GM12878 (cell line): ENCODE data around the gene ZNF592. TPM values are rescaled to one million over a fixed set of nuclear protein-coding genes. Genes with fewer than 3 reads are reported as not detected.

Source experiments
- ATAC-seq: fragments of 200-7000 bp; cut with Tn5 transposase; 3 replicates; pipeline ENCODE4 v1.9.1; 2020; ENCODE audit warnings: mild to moderate bottlenecking, moderate library complexity
- Bru-seq: library from RNA; stranded (reverse); fragments of 400-500 nt; gene quantifications from one replicate; lab custom pipeline; 2021; lab: Mats Ljungman, UMichigan
- BruChase-seq, 2 experiments: library from RNA; stranded (reverse); fragments of 400-500 nt; gene quantifications; one replicate each; lab custom pipeline; 2021; lab: Mats Ljungman, UMichigan
- BruUV-seq: library from RNA; stranded (reverse); fragments of 400-500 nt; replicated peaks from 2 replicates; lab custom pipeline; 2021; lab: Mats Ljungman, UMichigan
- CTCF ChIA-PET: fragments of 300-600 bp; sonication (Branson Sonifier 250); formaldehyde crosslinking; extraction: SDS; loops from one replicate; lab custom pipeline; 2021; ENCODE audit warnings: inconsistent platforms; lab: Yijun Ruan, JAX
- POLR2A ChIA-PET: fragments of 350-600 bp; formaldehyde crosslinking; extraction: SDS; loops from one replicate; lab custom pipeline; 2021; ENCODE audit warnings: inconsistent platforms; lab: Charles Lee
- RAD21 ChIA-PET: fragments of 300-600 bp; sonication (Branson Sonifier 250); formaldehyde crosslinking; loops from one replicate; lab custom pipeline; 2023; ENCODE audit warnings: antibody characterized with exemption; ENCODE audit not compliant: unreplicated experiment; lab: Charles Lee
- SMC1A ChIA-PET: fragments of 300-600 bp; sonication (Branson Sonifier 250); formaldehyde crosslinking; loops from one replicate; lab custom pipeline; 2023; ENCODE audit not compliant: unreplicated experiment, uncharacterized antibody; lab: Charles Lee
- DNase-seq: peaks from one replicate; pipeline ENCODE4 v3.0.0-alpha.2; 2011; ENCODE audit warnings: low read depth, low spot score
- FAIRE-seq: peaks from 3 replicates; lab custom pipeline; 2011; peaks lifted over from hg19 to GRCh38; lab: Jason Lieb, UNC
- H2AFZ ChIP-seq: 2 replicates; pipeline ENCODE4 v1.6.0; 2011; ENCODE audit warnings: low read depth, low read length, control low read depth; ENCODE audit not compliant: control insufficient read depth
- H3K27ac ChIP-seq: 2 replicates; pipeline ENCODE4 v1.5.1; 2011; ENCODE audit warnings: control low read depth; ENCODE audit not compliant: control insufficient read depth, insufficient read depth
- H3K27me3 ChIP-seq, 2 experiments: replicated peaks in 1 of 2; 2 replicates each; pipeline versions ENCODE4 v1.6.0 to v1.6.1; 2011; ENCODE audit warnings: low read length in 1 of 2; ENCODE audit not compliant: control insufficient read depth in 2 of 2, insufficient read depth in 2 of 2
- H3K36me3 ChIP-seq, 2 experiments: 2 replicates each; pipeline ENCODE4 v1.5.1; 2011; ENCODE audit warnings: low read length in 1 of 2; ENCODE audit not compliant: control insufficient read depth in 2 of 2, insufficient read depth in 2 of 2
- H3K4me1 ChIP-seq: 2 replicates; pipeline ENCODE4 v1.6.1; 2011; ENCODE audit warnings: mild to moderate bottlenecking, low read length, moderate library complexity, mixed read lengths; ENCODE audit not compliant: control insufficient read depth, insufficient read depth
- H3K4me2 ChIP-seq: 2 replicates; pipeline ENCODE4 v1.6.0; 2011; ENCODE audit warnings: control low read depth; ENCODE audit not compliant: control insufficient read depth, insufficient read depth
- H3K4me3 ChIP-seq: fragments of 200-600 bp; sonication (generic); 2 replicates; pipeline ENCODE4 v1.5.1; 2016
- H3K79me2 ChIP-seq: 2 replicates; pipeline ENCODE4 v1.6.0; 2011; ENCODE audit warnings: low read length; ENCODE audit not compliant: control insufficient read depth, insufficient read depth
- H3K9ac ChIP-seq: 2 replicates; pipeline ENCODE4 v1.8.0; 2011; ENCODE audit warnings: low read length, control low read depth, mixed read lengths; ENCODE audit not compliant: control insufficient read depth, insufficient read depth
- H3K9me3 ChIP-seq: replicated peaks from 3 replicates; pipeline ENCODE4 v1.5.1; 2011; ENCODE audit warnings: mild to moderate bottlenecking, low read length; ENCODE audit not compliant: control insufficient read depth, insufficient read depth
- H4K20me1 ChIP-seq: 2 replicates; pipeline ENCODE4 v1.6.0; 2011; ENCODE audit not compliant: control insufficient read depth, insufficient read depth
- ASH2L ChIP-seq: fragments of 300-600, 200-600 bp; sonication (generic); IDR thresholded peaks from 2 replicates; pipeline ENCODE4 v1.6.1; 2017; ENCODE audit warnings: low read depth, mild to moderate bottlenecking, borderline replicate concordance
- BHLHE40 ChIP-seq, 2 experiments: fragments of 450-650 bp in 1 of 2; IDR thresholded peaks; 2 replicates each; pipeline ENCODE4 v1.6.1; 2011 to 2017; ENCODE audit warnings: low read depth in 2 of 2, borderline replicate concordance in 1 of 2, improper control_type of control experiment in 1 of 2, low read length in 1 of 2, mild to moderate bottlenecking in 1 of 2
- DPF2 ChIP-seq: fragments of 450-650 bp; IDR thresholded peaks from 2 replicates; pipeline ENCODE4 v1.6.1; 2017; ENCODE audit warnings: mild to moderate bottlenecking
- EGR1 ChIP-seq, 2 experiments: IDR thresholded peaks; 1 replicate in 1 of 2; 2 replicates in 1 of 2; pipeline ENCODE4 v1.6.1; 2011 to 2012; ENCODE audit warnings: low read depth in 2 of 2, low read length in 2 of 2, borderline replicate concordance in 1 of 2, mild to moderate bottlenecking in 1 of 2, moderate library complexity in 1 of 2
- GABPA ChIP-seq: IDR thresholded peaks from 2 replicates; pipeline ENCODE4 v1.6.1; 2014; ENCODE audit warnings: antibody characterized with exemption, low read depth, mild to moderate bottlenecking, inconsistent platforms
- GATAD2B ChIP-seq: fragments of 450-650 bp; conservative IDR thresholded peaks from 2 replicates; pipeline ENCODE4 v1.6.1; 2017; ENCODE audit warnings: low read depth, mild to moderate bottlenecking, moderate library complexity
- KDM1A ChIP-seq: fragments of 200-600 bp; sonication (generic); IDR thresholded peaks from 2 replicates; pipeline ENCODE4 v1.6.1; 2016; ENCODE audit warnings: borderline replicate concordance
- LARP7 ChIP-seq: fragments of 450-650 bp; IDR thresholded peaks from 2 replicates; pipeline ENCODE4 v1.6.1; 2017; ENCODE audit warnings: mild to moderate bottlenecking
- POLR2A ChIP-seq: IDR thresholded peaks from 2 replicates; pipeline ENCODE4 v1.6.1; 2011; ENCODE audit warnings: low read depth, mild to moderate bottlenecking, low read length
- RUNX3 ChIP-seq: IDR thresholded peaks from 2 replicates; pipeline ENCODE4 v1.6.1; 2012; ENCODE audit warnings: low read length, inconsistent platforms
- TAF1 ChIP-seq: IDR thresholded peaks from 2 replicates; pipeline ENCODE4 v1.6.1; 2011; ENCODE audit warnings: mild to moderate bottlenecking, low read depth, low read length, borderline replicate concordance
- ZSCAN29 ChIP-seq: fragments of 450-650 bp; IDR thresholded peaks from 2 replicates; pipeline ENCODE4 v1.6.1; 2017; ENCODE audit warnings: mild to moderate bottlenecking, moderate library complexity
- ZZZ3 ChIP-seq: IDR thresholded peaks from 2 replicates; pipeline ENCODE4 v1.6.1; 2011; ENCODE audit warnings: low read depth; ENCODE audit not compliant: control insufficient read depth, insufficient read length
- WGBS: methylation state at CpG from one replicate; pipeline ENCODE4 v1.1.6; 2016; ENCODE audit warnings: low lambda C conversion rate; ENCODE audit not compliant: insufficient replicate concordance, insufficient coverage; ENCODE audit errors: missing lambda C conversion rate; 5-methylcytosine and 5-hydroxymethylcytosine counted together
- in situ Hi-C: fragments of 300-500 bp; cut with MboI; formaldehyde crosslinking; loops from 9 replicates; pipeline ENCODE4 v1.14.3; 2018; ENCODE audit warnings: mixed read lengths
- intact Hi-C: fragments of 100-400 bp; cut with micrococcal nuclease; formaldehyde crosslinking; loops from one replicate; pipeline ENCODE4 v1.14.2; 2022; ENCODE audit not compliant: unreplicated experiment
- long read RNA-seq, 2 experiments: library from polyadenylated mRNA; unstranded; transcript quantifications; one replicate each; pipeline ENCODE4 v2.0.0, GENCODE V29; 2019 to 2020
- polyA minus RNA-seq, 3 experiments: library from RNA; depleted of rRNA, polyadenylated mRNA; stranded (reverse); fragments of >200 nt; gene quantifications; 2 replicates each; pipeline ENCODE4 v1.2.3, GENCODE V29; 2011
- polyA plus RNA-seq, 11 experiments: library from polyadenylated mRNA; depleted of rRNA in 4 of 11; unstranded in 6 of 11; stranded (reverse) in 5 of 11; fragments of >200 nt; fragmentation: Nextera tagmentation in 4 of 11; fragmentation: Illumina TruSeq in 1 of 11; extraction: Ambion mirVana in 4 of 11; extraction: Trizol in 1 of 11; gene quantifications; 1 replicate in 1 of 11; 2 replicates in 10 of 11; pipeline versions ENCODE4 v1.2.1 to v1.2.3, GENCODE V29; 2011 to 2016; ENCODE audit warnings: inconsistent platforms in 2 of 11, missing spikeins in 2 of 11, low read depth in 1 of 11
- total RNA-seq, 4 experiments: library from RNA; depleted of rRNA in 3 of 4; stranded (reverse); fragments of >200 nt in 3 of 4; fragmentation: Illumina TruSeq in 1 of 4; extraction: Trizol in 1 of 4; gene quantifications; 2 replicates each; pipeline versions ENCODE4 v1.2.1 to v1.2.3, GENCODE V29; 2013 to 2021

Gene ZNF592, protein sequence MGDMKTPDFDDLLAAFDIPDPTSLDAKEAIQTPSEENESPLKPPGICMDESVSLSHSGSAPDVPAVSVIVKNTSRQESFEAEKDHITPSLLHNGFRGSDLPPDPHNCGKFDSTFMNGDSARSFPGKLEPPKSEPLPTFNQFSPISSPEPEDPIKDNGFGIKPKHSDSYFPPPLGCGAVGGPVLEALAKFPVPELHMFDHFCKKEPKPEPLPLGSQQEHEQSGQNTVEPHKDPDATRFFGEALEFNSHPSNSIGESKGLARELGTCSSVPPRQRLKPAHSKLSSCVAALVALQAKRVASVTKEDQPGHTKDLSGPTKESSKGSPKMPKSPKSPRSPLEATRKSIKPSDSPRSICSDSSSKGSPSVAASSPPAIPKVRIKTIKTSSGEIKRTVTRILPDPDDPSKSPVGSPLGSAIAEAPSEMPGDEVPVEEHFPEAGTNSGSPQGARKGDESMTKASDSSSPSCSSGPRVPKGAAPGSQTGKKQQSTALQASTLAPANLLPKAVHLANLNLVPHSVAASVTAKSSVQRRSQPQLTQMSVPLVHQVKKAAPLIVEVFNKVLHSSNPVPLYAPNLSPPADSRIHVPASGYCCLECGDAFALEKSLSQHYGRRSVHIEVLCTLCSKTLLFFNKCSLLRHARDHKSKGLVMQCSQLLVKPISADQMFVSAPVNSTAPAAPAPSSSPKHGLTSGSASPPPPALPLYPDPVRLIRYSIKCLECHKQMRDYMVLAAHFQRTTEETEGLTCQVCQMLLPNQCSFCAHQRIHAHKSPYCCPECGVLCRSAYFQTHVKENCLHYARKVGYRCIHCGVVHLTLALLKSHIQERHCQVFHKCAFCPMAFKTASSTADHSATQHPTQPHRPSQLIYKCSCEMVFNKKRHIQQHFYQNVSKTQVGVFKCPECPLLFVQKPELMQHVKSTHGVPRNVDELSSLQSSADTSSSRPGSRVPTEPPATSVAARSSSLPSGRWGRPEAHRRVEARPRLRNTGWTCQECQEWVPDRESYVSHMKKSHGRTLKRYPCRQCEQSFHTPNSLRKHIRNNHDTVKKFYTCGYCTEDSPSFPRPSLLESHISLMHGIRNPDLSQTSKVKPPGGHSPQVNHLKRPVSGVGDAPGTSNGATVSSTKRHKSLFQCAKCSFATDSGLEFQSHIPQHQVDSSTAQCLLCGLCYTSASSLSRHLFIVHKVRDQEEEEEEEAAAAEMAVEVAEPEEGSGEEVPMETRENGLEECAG (N-terminal part only)
- 28.8 and 30.6 TPM in 2 replicates for total RNA-seq (2013; cell fraction: nucleolus; rRNA removed)
- total RNA-seq (2014; rRNA removed): 6.7 and 8.2 TPM in 2 replicates
- total RNA-seq (2014; rRNA removed; fragmentation: Illumina TruSeq; extraction: Trizol): 7.0 and 7.8 TPM in 2 replicates
- 20.3 and 23.7 TPM in 2 replicates for total RNA-seq (2021)
- polyA plus RNA-seq (2011; ENCODE audit: low read depth): 6.0 TPM
- 3.5 and 6.9 TPM in 2 replicates for polyA plus RNA-seq (2011; rRNA removed)
- 9.1 and 10.4 TPM in 2 replicates for polyA plus RNA-seq (2011; cell fraction: cytosol; rRNA removed)
- 18.4 and 19.5 TPM in 2 replicates for polyA plus RNA-seq (2011; cell fraction: nucleus; rRNA removed)
- 8.6 and 9.8 TPM in 2 replicates for polyA plus RNA-seq (2012)
- 10.9 and 14.4 TPM in 2 replicates for polyA plus RNA-seq (2014; fragmentation: Illumina TruSeq; extraction: Trizol)
- 1 to 10 TPM in 1 of 2 experiments, under 1 TPM in 1; 0.95 to 1.3 TPM for polyA plus RNA-seq (2014; fragmentation: Nextera tagmentation; extraction: Ambion mirVana)
- 13.5 and 16.0 TPM in 2 replicates for polyA plus RNA-seq (2014; rRNA removed)
- 10 to 100 TPM in 1 of 2 experiments, 1 to 10 TPM in 1; 9.0 to 10.7 TPM for polyA plus RNA-seq (2016; fragmentation: Nextera tagmentation; extraction: Ambion mirVana)
- 9.6 and 12.7 TPM in 2 replicates for polyA minus RNA-seq (2011; rRNA and poly(A)+ RNA removed)
- 7.6 and 8.3 TPM in 2 replicates for polyA minus RNA-seq (2011; cell fraction: cytosol; rRNA and poly(A)+ RNA removed)
- 6.0 and 12.9 TPM in 2 replicates for polyA minus RNA-seq (2011; cell fraction: nucleus; rRNA and poly(A)+ RNA removed)
- percentile 78 among the genes with signal in this experiment for Bru-seq, nascent RNA
- BruChase-seq, experiment 1, labeled RNA remaining after a 6-hour chase: percentile 81 among the genes with signal in this experiment
- percentile 81 among the genes with signal in this experiment for BruChase-seq, experiment 2, labeled RNA remaining after a 2-hour chase
- long read RNA-seq, experiment 1, full-length matches to known transcripts: 1 of 5 reads
- long read RNA-seq, experiment 1, partial matches to known transcripts: 2 of 5 reads
- long read RNA-seq, experiment 1, other reads (novel, unspliced or antisense): 2 of 5 reads
- long read RNA-seq, experiment 2, partial matches to known transcripts: 7 of 14 reads
- long read RNA-seq, experiment 2, other reads (novel, unspliced or antisense): 7 of 14 reads

DNA sequence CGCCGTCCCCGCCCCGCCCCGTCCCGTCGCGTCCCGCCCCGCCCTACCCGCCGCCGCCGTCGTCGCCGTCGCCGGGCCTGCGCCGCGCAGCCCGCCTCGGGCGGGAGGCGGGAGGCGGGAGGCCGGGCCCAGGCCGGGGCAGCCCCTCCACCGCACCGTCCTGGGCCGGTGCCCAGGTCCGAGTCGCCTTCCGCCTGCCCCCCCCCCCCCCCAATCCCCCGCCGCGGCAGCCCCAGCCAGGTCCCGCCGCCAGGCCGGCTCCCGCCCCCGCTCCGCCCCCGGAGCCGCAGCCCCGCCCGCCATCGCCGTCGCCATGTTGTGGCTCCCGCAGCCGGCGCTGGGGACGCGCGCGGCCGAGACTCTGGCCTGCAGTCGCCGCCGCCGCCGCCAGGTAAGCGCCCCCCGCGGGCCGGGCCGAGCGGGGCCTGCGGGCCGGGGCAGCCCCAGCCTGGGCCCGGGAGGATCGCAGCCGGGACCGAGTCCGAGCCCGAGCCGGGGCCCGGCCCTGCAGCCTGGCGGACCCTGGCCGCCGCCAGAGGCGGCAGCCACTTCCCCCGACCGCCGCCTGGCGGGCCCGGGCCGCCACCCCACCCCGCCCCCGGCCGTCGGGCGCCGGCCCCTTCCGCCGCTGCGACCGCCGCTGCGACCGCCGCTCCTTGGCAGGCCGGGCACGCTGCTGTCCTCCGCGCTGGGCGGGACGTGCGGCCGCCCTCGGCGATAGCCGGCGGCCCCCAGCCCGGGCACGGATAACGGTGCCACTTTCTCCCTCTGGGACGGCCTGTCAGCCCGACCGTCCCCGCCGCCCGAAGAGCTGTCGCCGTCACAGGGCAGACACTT is at the start of gene ZNF592:
Gene ZNF592 (plus strand): TSS at position 319 of the 837 bp plus-strand sequence. CDS start 34,084 bp downstream, outside the sequence.
- Histone ChIP-seq H4K20me1 (no peaks in the 10 kb centered on the region), H3K4me2 (peak within 1 kb of the TSS; percentile 85), H3K79me2 (peaks cover 51% of the 10 kb centered on the region), H3K27me3 (no peaks in the 10 kb centered on the region), H2AFZ (peak within 1 kb of the TSS; percentile 92), H3K9ac (peak within 1 kb of the TSS; percentile 96), H3K36me3 (peaks cover 0 to 4% of the 10 kb centered on the region in 2 experiments; a peak in 1 of 4 replicates), H3K4me1 (peaks cover 15% of the 10 kb centered on the region), H3K4me3 (peak within 1 kb of the TSS; percentile 84), H3K27ac (peak within 1 kb of the TSS; percentile 90), H3K9me3 (no peaks in the 10 kb centered on the region)
- DNase-seq: no peak
- in situ Hi-C loops (no loop called here), intact Hi-C loops (loop anchor here (1.0 kb wide), 3 partner anchors 12 to 94 kb away; partner anchors contain the start of genes SEC11A and WDR73)
- ChIA-PET SMC1A (interaction anchor here (0.8 to 4.8 kb wide), 8 partner anchors 13 to 78 kb away, joined by 3 to 34 read pairs (median 4); partner anchors contain the start of gene SEC11A), RAD21 (interaction anchor here (0.9 to 4.4 kb wide), 6 partner anchors 13 to 117 kb away, joined by 3 to 31 read pairs (median 6); partner anchors contain the start of gene SEC11A), CTCF (interaction anchor here (1.0 kb wide), 2 partner anchors 37 to 93 kb away, joined by 3 read pairs; no protein-coding TSS in a partner anchor), POLR2A (interaction anchor here (0.6 to 2.7 kb wide), 6 partner anchors 13 to 90 kb away, joined by 5 to 18 read pairs (median 6); partner anchors contain the start of gene NMB)
- FAIRE-seq: no peak
- BruUV-seq: no TSS peak
- peak; percentile 51 for ATAC-seq
- WGBS: under 1% methylated on average over 33 of the region's 127 CpGs
- peak; percentile 50 for TF ChIP-seq POLR2A
- TF ChIP-seq GABPA: no peak
- peak in 1 of 2 experiments; percentile 97; a peak in 2 of 3 replicates for TF ChIP-seq EGR1 (IDR thresholded peaks at IDR 0.05; ENCODE audit: borderline replicate concordance in 1 of 2, low read depth in 2 of 2, low read length in 2 of 2)
- TF ChIP-seq TAF1: peak; percentile 27; the same call in 1 of the 2 replicates
- TF ChIP-seq BHLHE40 (IDR thresholded peaks at IDR 0.05; ENCODE audit: borderline replicate concordance in 1 of 2, low read depth in 2 of 2, low read length in 1 of 2): peak in 1 of 2 experiments; percentile 50; a peak in 2 of 4 replicates
- no peak for TF ChIP-seq KDM1A
- 0 out of 2 replicates have a peak, but pooled peaks have one; percentile 18 for TF ChIP-seq ZSCAN29
- TF ChIP-seq DPF2: peak; percentile 54; the same call in 1 of the 2 replicates
- peak; percentile 54; the same call in 1 of the 2 replicates for TF ChIP-seq LARP7
- no peak for TF ChIP-seq ASH2L
- TF ChIP-seq RUNX3: no peak; the same call in 1 of the 2 replicates
- no peak for TF ChIP-seq ZZZ3
- TF ChIP-seq GATAD2B: 0 out of 2 replicates have a peak, but pooled peaks have one; percentile 57
